ENCODE results near the gene KYNU.

The KYNU gene

DNA sequence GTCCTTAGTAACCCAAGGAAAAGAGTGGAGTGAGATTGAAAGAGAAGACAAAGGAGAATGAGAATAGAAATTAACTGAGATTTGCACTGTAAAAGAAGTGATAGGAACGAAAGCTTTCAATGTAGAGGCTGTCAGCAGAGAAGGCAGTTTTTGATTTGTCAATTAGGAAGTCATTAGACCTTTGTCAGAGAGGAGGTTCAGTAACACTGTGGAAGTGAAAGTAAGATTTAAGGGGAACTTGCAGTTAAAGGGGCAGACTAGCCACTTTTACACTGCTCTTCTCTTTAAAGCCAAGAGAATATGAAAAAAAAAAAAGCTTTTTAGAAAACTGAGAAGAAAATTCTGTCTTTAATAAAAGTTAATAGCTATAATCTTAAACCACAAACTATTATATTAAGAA is 11.5 kb upstream of the KYNU start:
- CTCF ChIA-PET: interaction anchor here (0.5 to 0.7 kb wide), 3 partner anchors 172 to 416 kb away, joined by 3 to 6 read pairs (median 3); no protein-coding TSS in a partner anchor

DNA sequence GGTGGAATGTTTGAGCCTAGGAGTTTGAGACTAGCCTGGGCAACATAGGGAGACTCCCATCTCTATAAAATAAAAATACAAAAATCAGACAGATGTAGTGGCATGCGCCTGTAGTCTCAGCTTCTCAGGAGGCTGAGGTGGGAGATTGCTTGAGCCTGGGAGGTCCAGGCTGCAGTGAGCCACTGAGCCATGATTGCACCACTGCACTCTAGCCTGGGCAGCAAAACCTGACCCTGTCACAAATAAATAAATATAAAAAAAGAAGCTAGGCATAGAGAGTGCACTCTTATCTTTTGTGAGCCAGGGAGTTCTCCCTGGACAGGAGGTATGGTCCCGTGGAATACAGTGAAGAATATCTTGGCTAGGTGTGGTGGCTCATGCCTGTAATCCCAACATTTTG is 11.0 kb upstream of the KYNU start:
- Histone ChIP-seq H3K36me3 (ENCODE audit: control insufficient read depth in 2 of 2, insufficient read depth in 1 of 2, low read length in 2 of 2) (no peaks in the 10 kb centered on the region), H3K4me1 (ENCODE audit: control insufficient read depth, insufficient read depth, low read length) (no peaks in the 10 kb centered on the region), H3K4me3 (ENCODE audit: low read depth, low read length) (no peak overlapping the region), H3K27ac (ENCODE audit: extremely low read depth, low read depth, low read length) (no peak overlapping the region), H3K9me3 (ENCODE audit: control insufficient read depth, insufficient read depth, low read depth, low read length) (no peaks in the 10 kb centered on the region)
- no peak for TF ChIP-seq YY2 (tag by site-specific recombination; IDR thresholded peaks at IDR 0.05)
- no peak for TF ChIP-seq ZNF514 (tag by site-specific recombination; IDR thresholded peaks at IDR 0.05)
- CTCF ChIA-PET: interaction anchor here (0.5 to 0.7 kb wide), 3 partner anchors 173 to 416 kb away, joined by 3 to 6 read pairs (median 3); no protein-coding TSS in a partner anchor
- POLR2A ChIA-PET: no interaction called here

More for the DNA sequence above, 11.5 kb upstream of the KYNU start:
- Histone ChIP-seq H3K4me3 (ENCODE audit: low read depth, low read length) (no peak overlapping the region), H3K9me3 (ENCODE audit: control insufficient read depth, insufficient read depth, low read depth, low read length) (no peaks in the 10 kb centered on the region), H3K4me1 (ENCODE audit: control insufficient read depth, insufficient read depth, low read length) (no peaks in the 10 kb centered on the region), H3K27ac (ENCODE audit: extremely low read depth, low read depth, low read length) (no peak overlapping the region), H3K36me3 (ENCODE audit: control insufficient read depth in 2 of 2, insufficient read depth in 1 of 2, low read length in 2 of 2) (no peaks in the 10 kb centered on the region)
- POLR2A ChIA-PET: no interaction called here
- TF ChIP-seq, protein P1, sequence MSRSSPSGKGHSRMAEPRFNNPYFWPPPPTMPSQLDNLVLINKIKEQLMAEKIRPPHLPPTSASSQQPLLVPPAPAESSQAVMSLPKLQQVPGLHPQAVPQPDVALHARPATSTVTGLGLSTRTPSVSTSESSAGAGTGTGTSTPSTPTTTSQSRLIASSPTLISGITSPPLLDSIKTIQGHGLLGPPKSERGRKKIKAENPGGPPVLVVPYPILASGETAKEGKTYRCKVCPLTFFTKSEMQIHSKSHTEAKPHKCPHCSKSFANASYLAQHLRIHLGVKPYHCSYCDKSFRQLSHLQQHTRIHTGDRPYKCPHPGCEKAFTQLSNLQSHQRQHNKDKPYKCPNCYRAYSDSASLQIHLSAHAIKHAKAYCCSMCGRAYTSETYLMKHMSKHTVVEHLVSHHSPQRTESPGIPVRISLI (tag by site-specific recombination; IDR thresholded peaks at IDR 0.05): no peak
- TF ChIP-seq ZBTB20 (tag by site-specific recombination; IDR thresholded peaks at IDR 0.05) (no peak), SETDB1 (IDR thresholded peaks at IDR 0.05; ENCODE audit: insufficient read length, low read length) (no peak), ZBTB8A (tag by site-specific recombination; IDR thresholded peaks at IDR 0.05) (no peak), ZNF174 (tag by site-specific recombination; IDR thresholded peaks at IDR 0.05) (no peak), GLIS1 (tag by site-specific recombination; IDR thresholded peaks at IDR 0.05) (no peak), ZNF560 (tag by site-specific recombination; IDR thresholded peaks at IDR 0.05; ENCODE audit: borderline replicate concordance) (no peak), ZNF561 (tag by site-specific recombination; IDR thresholded peaks at IDR 0.05; ENCODE audit: borderline replicate concordance) (no peak), PRDM1 (tag by site-specific recombination; IDR thresholded peaks at IDR 0.05) (no peak), REPIN1 (tag by site-specific recombination; IDR thresholded peaks at IDR 0.05; ENCODE audit: low read depth) (no peak)
- TF ChIP-seq, protein P2, sequence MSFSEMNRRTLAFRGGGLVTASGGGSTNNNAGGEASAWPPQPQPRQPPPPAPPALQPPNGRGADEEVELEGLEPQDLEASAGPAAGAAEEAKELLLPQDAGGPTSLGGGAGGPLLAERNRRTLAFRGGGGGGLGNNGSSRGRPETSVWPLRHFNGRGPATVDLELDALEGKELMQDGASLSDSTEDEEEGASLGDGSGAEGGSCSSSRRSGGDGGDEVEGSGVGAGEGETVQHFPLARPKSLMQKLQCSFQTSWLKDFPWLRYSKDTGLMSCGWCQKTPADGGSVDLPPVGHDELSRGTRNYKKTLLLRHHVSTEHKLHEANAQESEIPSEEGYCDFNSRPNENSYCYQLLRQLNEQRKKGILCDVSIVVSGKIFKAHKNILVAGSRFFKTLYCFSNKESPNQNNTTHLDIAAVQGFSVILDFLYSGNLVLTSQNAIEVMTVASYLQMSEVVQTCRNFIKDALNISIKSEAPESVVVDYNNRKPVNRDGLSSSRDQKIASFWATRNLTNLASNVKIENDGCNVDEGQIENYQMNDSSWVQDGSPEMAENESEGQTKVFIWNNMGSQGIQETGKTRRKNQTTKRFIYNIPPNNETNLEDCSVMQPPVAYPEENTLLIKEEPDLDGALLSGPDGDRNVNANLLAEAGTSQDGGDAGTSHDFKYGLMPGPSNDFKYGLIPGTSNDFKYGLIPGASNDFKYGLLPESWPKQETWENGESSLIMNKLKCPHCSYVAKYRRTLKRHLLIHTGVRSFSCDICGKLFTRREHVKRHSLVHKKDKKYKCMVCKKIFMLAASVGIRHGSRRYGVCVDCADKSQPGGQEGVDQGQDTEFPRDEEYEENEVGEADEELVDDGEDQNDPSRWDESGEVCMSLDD (tag by site-specific recombination; IDR thresholded peaks at IDR 0.05): no peak
- TF ChIP-seq, protein P3, sequence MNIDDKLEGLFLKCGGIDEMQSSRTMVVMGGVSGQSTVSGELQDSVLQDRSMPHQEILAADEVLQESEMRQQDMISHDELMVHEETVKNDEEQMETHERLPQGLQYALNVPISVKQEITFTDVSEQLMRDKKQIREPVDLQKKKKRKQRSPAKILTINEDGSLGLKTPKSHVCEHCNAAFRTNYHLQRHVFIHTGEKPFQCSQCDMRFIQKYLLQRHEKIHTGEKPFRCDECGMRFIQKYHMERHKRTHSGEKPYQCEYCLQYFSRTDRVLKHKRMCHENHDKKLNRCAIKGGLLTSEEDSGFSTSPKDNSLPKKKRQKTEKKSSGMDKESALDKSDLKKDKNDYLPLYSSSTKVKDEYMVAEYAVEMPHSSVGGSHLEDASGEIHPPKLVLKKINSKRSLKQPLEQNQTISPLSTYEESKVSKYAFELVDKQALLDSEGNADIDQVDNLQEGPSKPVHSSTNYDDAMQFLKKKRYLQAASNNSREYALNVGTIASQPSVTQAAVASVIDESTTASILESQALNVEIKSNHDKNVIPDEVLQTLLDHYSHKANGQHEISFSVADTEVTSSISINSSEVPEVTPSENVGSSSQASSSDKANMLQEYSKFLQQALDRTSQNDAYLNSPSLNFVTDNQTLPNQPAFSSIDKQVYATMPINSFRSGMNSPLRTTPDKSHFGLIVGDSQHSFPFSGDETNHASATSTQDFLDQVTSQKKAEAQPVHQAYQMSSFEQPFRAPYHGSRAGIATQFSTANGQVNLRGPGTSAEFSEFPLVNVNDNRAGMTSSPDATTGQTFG (tag by site-specific recombination; IDR thresholded peaks at IDR 0.05; ENCODE audit: borderline replicate concordance): no peak

DNA sequence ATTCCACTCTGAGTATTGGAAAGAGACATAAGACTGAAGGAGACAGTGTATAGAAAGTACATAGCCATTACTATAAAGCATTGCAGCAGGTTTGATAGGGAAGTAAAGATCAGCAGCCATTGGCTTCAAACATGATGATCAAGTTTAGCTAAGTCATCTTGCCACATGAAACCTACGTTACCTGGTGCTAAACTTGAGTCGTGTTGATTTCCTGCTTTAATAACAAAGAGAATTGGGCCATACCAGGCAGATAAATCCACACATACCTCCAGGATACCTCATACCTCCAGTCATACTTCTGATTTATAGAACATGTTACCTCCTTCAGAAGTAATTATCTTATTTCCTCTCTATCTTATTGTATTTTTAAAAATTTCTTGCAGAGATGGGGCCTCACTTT is 10.3 kb upstream of the KYNU start:
- Histone ChIP-seq H3K36me3 (ENCODE audit: control insufficient read depth in 2 of 2, insufficient read depth in 1 of 2, low read length in 2 of 2) (no peaks in the 10 kb centered on the region), H3K4me3 (ENCODE audit: low read depth, low read length) (no peak overlapping the region), H3K9me3 (ENCODE audit: control insufficient read depth, insufficient read depth, low read depth, low read length) (no peaks in the 10 kb centered on the region), H3K4me1 (ENCODE audit: control insufficient read depth, insufficient read depth, low read length) (no peaks in the 10 kb centered on the region), H3K27ac (ENCODE audit: extremely low read depth, low read depth, low read length) (no peak overlapping the region)
- POLR2A ChIA-PET: no interaction called here
- CTCF ChIA-PET: no interaction called here
- TF ChIP-seq MZF1 (tag by site-specific recombination; IDR thresholded peaks at IDR 0.05; ENCODE audit: borderline replicate concordance): no peak
- TF ChIP-seq, protein P4, sequence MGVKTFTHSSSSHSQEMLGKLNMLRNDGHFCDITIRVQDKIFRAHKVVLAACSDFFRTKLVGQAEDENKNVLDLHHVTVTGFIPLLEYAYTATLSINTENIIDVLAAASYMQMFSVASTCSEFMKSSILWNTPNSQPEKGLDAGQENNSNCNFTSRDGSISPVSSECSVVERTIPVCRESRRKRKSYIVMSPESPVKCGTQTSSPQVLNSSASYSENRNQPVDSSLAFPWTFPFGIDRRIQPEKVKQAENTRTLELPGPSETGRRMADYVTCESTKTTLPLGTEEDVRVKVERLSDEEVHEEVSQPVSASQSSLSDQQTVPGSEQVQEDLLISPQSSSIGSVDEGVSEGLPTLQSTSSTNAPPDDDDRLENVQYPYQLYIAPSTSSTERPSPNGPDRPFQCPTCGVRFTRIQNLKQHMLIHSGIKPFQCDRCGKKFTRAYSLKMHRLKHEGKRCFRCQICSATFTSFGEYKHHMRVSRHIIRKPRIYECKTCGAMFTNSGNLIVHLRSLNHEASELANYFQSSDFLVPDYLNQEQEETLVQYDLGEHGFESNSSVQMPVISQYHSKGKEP (tag by site-specific recombination; IDR thresholded peaks at IDR 0.05): no peak
- TF ChIP-seq, protein P5, sequence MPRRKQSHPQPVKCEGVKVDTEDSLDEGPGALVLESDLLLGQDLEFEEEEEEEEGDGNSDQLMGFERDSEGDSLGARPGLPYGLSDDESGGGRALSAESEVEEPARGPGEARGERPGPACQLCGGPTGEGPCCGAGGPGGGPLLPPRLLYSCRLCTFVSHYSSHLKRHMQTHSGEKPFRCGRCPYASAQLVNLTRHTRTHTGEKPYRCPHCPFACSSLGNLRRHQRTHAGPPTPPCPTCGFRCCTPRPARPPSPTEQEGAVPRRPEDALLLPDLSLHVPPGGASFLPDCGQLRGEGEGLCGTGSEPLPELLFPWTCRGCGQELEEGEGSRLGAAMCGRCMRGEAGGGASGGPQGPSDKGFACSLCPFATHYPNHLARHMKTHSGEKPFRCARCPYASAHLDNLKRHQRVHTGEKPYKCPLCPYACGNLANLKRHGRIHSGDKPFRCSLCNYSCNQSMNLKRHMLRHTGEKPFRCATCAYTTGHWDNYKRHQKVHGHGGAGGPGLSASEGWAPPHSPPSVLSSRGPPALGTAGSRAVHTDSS (tag by site-specific recombination; IDR thresholded peaks at IDR 0.05): no peak
- TF ChIP-seq ZFHX2 (tag by site-specific recombination; conservative IDR thresholded peaks at IDR 0.05): no peak
- TF ChIP-seq, protein P6, sequence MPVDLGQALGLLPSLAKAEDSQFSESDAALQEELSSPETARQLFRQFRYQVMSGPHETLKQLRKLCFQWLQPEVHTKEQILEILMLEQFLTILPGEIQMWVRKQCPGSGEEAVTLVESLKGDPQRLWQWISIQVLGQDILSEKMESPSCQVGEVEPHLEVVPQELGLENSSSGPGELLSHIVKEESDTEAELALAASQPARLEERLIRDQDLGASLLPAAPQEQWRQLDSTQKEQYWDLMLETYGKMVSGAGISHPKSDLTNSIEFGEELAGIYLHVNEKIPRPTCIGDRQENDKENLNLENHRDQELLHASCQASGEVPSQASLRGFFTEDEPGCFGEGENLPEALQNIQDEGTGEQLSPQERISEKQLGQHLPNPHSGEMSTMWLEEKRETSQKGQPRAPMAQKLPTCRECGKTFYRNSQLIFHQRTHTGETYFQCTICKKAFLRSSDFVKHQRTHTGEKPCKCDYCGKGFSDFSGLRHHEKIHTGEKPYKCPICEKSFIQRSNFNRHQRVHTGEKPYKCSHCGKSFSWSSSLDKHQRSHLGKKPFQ (tag by site-specific recombination; IDR thresholded peaks at IDR 0.05): no peak
- TF ChIP-seq, protein P1 (tag by site-specific recombination; IDR thresholded peaks at IDR 0.05): no peak

Data from HEK293 (cell line).